OCI-LY3 (cell line): ENCODE measurements around the gene REN.

ENCODE experiments used
- H2AFZ ChIP-seq: fragments of 200-600, 300-600 bp; shearing (Covaris generic); 2 replicates; pipeline ENCODE4 v1.6.0; 2014; ENCODE audit warnings: antibody characterized with exemption, low read depth, low read length
- H3K27ac ChIP-seq: fragments of 200-600, 300-600 bp; sonication (generic); 2 replicates; pipeline ENCODE4 v1.5.1; 2014; ENCODE audit warnings: mild to moderate bottlenecking, low read length, moderate library complexity, mixed read lengths
- H3K27me3 ChIP-seq: fragments of 200-600, 300-600 bp; sonication (generic); 2 replicates; pipeline ENCODE4 v1.6.1; 2014; ENCODE audit warnings: low read depth, low read length, mixed read lengths
- H3K36me3 ChIP-seq: fragments of 200-600, 300-600 bp; sonication (generic); replicated peaks from 2 replicates; pipeline ENCODE3; 2014; ENCODE audit warnings: low read depth, low read length, mixed read lengths
- H3K4me1 ChIP-seq: fragments of 300-600, 200-600 bp; sonication (generic); 2 replicates; pipeline ENCODE4 v1.6.1; 2014; ENCODE audit warnings: low read length, mixed read lengths
- H3K4me2 ChIP-seq: fragments of 200-600, 300-600 bp; sonication (generic); 2 replicates; pipeline ENCODE4 v1.6.1; 2014; ENCODE audit warnings: low read length, mixed read lengths
- H3K4me3 ChIP-seq: fragments of 300-600, 200-600 bp; sonication (generic); 2 replicates; pipeline ENCODE4 v1.5.1; 2014; ENCODE audit warnings: antibody characterized with exemption, mild to moderate bottlenecking, low read length, moderate library complexity
- H3K79me2 ChIP-seq: fragments of 300-600, 200-600 bp; shearing (Covaris generic); 2 replicates; pipeline ENCODE4 v1.6.1; 2014; ENCODE audit warnings: mild to moderate bottlenecking, low read length, mixed read lengths
- H3K9ac ChIP-seq: fragments of 300-600, 200-600 bp; shearing (Covaris generic); 2 replicates; pipeline ENCODE4 v1.6.0; 2014; ENCODE audit warnings: mild to moderate bottlenecking, low read length, moderate library complexity
- H3K9me3 ChIP-seq: fragments of 200-600, 300-600 bp; shearing (Covaris generic); 2 replicates; pipeline ENCODE4 v1.6.1; 2014; ENCODE audit warnings: low read length, mixed read lengths; ENCODE audit not compliant: insufficient read depth
- H4K20me1 ChIP-seq: fragments of 200-600, 300-600 bp; sonication (generic); 2 replicates; pipeline ENCODE4 v1.6.1; 2016; ENCODE audit warnings: low read length, mixed read lengths; ENCODE audit not compliant: insufficient read depth
- EZH2phosphoT487 ChIP-seq: fragments of 200-600 bp; shearing (Covaris generic); IDR thresholded peaks from 2 replicates; pipeline ENCODE4 v1.6.1; 2018; ENCODE audit warnings: antibody characterized with exemption, mixed run types, low read depth
- TF ChIP-seq, protein P1 (sequence below): fragments of 200-600, 300-600 bp; sonication (generic); IDR thresholded peaks from 2 replicates; pipeline ENCODE4 v1.5.1; 2014; ENCODE audit warnings: antibody characterized with exemption, low read length, low read depth

REN gene

DNA sequence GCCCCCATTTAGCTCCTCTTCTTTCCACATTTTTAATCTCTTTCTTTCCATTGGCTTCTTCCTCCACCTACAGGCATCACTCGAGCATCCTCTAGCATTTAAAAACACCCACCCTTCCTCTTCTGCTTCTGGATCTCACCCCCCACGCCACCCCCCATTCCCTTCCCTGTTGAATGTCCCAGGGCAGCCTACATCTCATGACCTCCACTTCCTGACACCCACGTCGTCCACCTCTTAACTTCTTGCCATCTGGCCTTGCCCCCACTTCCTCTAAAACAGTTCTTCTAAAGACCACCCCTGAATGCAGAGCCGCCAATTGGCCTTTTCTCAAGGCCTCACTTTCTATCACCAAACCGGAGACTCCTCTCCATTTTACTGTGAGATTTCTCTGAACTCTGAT is 8.2 kb downstream of the REN start:
- Histone ChIP-seq H3K27me3 (peaks cover 28% of the 10 kb centered on the region), H3K36me3 (no peaks in the 10 kb centered on the region), H3K9me3 (no peaks in the 10 kb centered on the region), H3K27ac (no peak overlapping the region), H3K4me2 (no peak overlapping the region), H3K79me2 (no peaks in the 10 kb centered on the region), H2AFZ (no peak overlapping the region), H4K20me1 (no peaks in the 10 kb centered on the region), H3K4me1 (no peaks in the 10 kb centered on the region), H3K9ac (no peak overlapping the region), H3K4me3 (no peak overlapping the region)
- TF ChIP-seq, protein P1, sequence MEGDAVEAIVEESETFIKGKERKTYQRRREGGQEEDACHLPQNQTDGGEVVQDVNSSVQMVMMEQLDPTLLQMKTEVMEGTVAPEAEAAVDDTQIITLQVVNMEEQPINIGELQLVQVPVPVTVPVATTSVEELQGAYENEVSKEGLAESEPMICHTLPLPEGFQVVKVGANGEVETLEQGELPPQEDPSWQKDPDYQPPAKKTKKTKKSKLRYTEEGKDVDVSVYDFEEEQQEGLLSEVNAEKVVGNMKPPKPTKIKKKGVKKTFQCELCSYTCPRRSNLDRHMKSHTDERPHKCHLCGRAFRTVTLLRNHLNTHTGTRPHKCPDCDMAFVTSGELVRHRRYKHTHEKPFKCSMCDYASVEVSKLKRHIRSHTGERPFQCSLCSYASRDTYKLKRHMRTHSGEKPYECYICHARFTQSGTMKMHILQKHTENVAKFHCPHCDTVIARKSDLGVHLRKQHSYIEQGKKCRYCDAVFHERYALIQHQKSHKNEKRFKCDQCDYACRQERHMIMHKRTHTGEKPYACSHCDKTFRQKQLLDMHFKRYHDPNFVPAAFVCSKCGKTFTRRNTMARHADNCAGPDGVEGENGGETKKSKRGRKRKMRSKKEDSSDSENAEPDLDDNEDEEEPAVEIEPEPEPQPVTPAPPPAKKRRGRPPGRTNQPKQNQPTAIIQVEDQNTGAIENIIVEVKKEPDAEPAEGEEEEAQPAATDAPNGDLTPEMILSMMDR = no peak

- Histone ChIP-seq H3K9ac (no peak overlapping the region), H2AFZ (no peak overlapping the region), H3K27me3 (peaks cover 21% of the 10 kb centered on the region), H3K9me3 (no peaks in the 10 kb centered on the region), H3K4me3 (no peak overlapping the region), H3K27ac (no peak overlapping the region), H3K36me3 (no peaks in the 10 kb centered on the region), H3K4me1 (no peaks in the 10 kb centered on the region), H4K20me1 (no peaks in the 10 kb centered on the region), H3K79me2 (no peaks in the 10 kb centered on the region), H3K4me2 (no peak overlapping the region)
- no peak for TF ChIP-seq EZH2phosphoT487
- TF ChIP-seq, protein P1 = no peak
Measured at GRCh38 chr1:204155881-204156280, 10.3 kb downstream of the REN start.

DNA sequence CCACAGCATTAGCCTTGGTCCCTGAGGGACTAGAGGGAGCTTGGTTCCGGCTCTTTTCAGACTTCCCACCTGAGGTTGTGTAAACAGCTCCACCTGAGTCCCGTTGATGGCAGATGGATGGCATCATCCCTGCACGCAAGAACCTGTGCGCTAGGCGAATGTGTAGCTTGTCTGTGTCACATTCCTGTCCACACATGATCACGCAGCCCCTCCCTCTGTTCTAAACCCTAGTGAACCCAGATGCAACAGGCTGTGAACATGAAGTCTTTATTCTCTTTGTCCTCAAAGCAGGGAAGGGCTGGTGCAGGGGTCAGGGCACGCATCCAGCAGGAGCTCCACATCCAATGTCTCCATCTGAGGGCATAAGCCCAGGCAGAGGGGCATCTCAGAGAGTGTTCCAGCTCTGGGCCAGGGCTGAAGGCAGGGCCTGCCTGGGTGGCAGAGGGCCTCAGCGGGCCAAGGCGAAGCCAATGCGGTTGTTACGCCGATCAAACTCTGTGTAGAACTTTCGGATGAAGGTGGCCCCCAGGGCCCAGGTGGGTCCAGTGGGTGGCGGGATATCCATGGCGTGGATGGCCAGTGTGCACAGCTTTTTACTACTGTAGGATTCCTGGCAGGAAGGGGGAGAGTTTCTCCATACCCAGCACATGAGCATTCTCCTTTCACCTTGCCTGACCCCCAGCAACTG is 11.4 kb downstream of the REN start:
- Histone ChIP-seq H3K4me1 (no peaks in the 10 kb centered on the region), H3K27me3 (peaks cover 12% of the 10 kb centered on the region; the same call in 1 of the 2 replicates), H3K27ac (no peak overlapping the region), H4K20me1 (no peaks in the 10 kb centered on the region), H3K36me3 (no peaks in the 10 kb centered on the region), H3K9me3 (no peaks in the 10 kb centered on the region), H3K9ac (no peak overlapping the region), H3K4me2 (no peak overlapping the region), H3K79me2 (no peaks in the 10 kb centered on the region), H2AFZ (no peak overlapping the region), H3K4me3 (no peak overlapping the region)
- TF ChIP-seq, protein P1 = no peak
- no peak for TF ChIP-seq EZH2phosphoT487

- H3K36me3 ChIP-seq = no peaks in the 10 kb centered on the region
- H3K79me2 ChIP-seq = no peaks in the 10 kb centered on the region
- no peak overlapping the region for H3K9ac ChIP-seq
- H3K4me2 ChIP-seq = no peak overlapping the region
- no peaks in the 10 kb centered on the region for H4K20me1 ChIP-seq
- H3K4me3 ChIP-seq = no peak overlapping the region
- H2AFZ ChIP-seq = no peak overlapping the region
- H3K27me3 ChIP-seq = peaks cover 7% of the 10 kb centered on the region; the same call in 1 of the 2 replicates
- no peak overlapping the region for H3K27ac ChIP-seq
- H3K4me1 ChIP-seq = no peaks in the 10 kb centered on the region
- no peaks in the 10 kb centered on the region for H3K9me3 ChIP-seq
- TF ChIP-seq EZH2phosphoT487 = no peak
- TF ChIP-seq, protein P1 = no peak
Measured at GRCh38 chr1:204153667-204154066, 12.5 kb downstream of the REN start.
